ENCODE measurements around the gene CSMD2.

CSMD2 gene

GRCh38 chr1:33823830-33824229 is 341.2 kb downstream of the CSMD2 start:
- H3K4me3 ChIP-seq (ENCODE audit: low read depth, low read length) = no peak overlapping the region
- TF ChIP-seq, protein P1, sequence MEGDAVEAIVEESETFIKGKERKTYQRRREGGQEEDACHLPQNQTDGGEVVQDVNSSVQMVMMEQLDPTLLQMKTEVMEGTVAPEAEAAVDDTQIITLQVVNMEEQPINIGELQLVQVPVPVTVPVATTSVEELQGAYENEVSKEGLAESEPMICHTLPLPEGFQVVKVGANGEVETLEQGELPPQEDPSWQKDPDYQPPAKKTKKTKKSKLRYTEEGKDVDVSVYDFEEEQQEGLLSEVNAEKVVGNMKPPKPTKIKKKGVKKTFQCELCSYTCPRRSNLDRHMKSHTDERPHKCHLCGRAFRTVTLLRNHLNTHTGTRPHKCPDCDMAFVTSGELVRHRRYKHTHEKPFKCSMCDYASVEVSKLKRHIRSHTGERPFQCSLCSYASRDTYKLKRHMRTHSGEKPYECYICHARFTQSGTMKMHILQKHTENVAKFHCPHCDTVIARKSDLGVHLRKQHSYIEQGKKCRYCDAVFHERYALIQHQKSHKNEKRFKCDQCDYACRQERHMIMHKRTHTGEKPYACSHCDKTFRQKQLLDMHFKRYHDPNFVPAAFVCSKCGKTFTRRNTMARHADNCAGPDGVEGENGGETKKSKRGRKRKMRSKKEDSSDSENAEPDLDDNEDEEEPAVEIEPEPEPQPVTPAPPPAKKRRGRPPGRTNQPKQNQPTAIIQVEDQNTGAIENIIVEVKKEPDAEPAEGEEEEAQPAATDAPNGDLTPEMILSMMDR (IDR thresholded peaks at IDR 0.05; ENCODE audit: low read depth, low read length) = no peak

GRCh38 chr1:33823401-33823800 is 341.6 kb downstream of the CSMD2 start:
- no peak overlapping the region for H3K4me3 ChIP-seq (ENCODE audit: low read depth, low read length)
- TF ChIP-seq, protein P1 (IDR thresholded peaks at IDR 0.05; ENCODE audit: low read depth, low read length) = no peak

- no peak overlapping the region for H3K4me3 ChIP-seq (ENCODE audit: low read depth, low read length)
- TF ChIP-seq, protein P1 (IDR thresholded peaks at IDR 0.05; ENCODE audit: low read depth, low read length) = no peak
These were observed 342.6 kb downstream of the CSMD2 start for GRCh38 chr1:33822396-33822795.

GRCh38 chr1:33821291-33821690 is 343.7 kb downstream of the CSMD2 start:
- H3K4me3 ChIP-seq (ENCODE audit: low read depth, low read length) = no peak overlapping the region
- TF ChIP-seq, protein P1 (IDR thresholded peaks at IDR 0.05; ENCODE audit: low read depth, low read length) = no peak

- TF ChIP-seq, protein P1 (IDR thresholded peaks at IDR 0.05; ENCODE audit: low read depth, low read length) = no peak
- no peak overlapping the region for H3K4me3 ChIP-seq (ENCODE audit: low read depth, low read length)
These were observed 344.2 kb downstream of the CSMD2 start for GRCh38 chr1:33820804-33821203.

- H3K4me3 ChIP-seq (ENCODE audit: low read depth, low read length) = no peak overlapping the region
- TF ChIP-seq, protein P1 (IDR thresholded peaks at IDR 0.05; ENCODE audit: low read depth, low read length) = no peak
These were observed 345.1 kb downstream of the CSMD2 start for GRCh38 chr1:33819913-33820311.

DNA sequence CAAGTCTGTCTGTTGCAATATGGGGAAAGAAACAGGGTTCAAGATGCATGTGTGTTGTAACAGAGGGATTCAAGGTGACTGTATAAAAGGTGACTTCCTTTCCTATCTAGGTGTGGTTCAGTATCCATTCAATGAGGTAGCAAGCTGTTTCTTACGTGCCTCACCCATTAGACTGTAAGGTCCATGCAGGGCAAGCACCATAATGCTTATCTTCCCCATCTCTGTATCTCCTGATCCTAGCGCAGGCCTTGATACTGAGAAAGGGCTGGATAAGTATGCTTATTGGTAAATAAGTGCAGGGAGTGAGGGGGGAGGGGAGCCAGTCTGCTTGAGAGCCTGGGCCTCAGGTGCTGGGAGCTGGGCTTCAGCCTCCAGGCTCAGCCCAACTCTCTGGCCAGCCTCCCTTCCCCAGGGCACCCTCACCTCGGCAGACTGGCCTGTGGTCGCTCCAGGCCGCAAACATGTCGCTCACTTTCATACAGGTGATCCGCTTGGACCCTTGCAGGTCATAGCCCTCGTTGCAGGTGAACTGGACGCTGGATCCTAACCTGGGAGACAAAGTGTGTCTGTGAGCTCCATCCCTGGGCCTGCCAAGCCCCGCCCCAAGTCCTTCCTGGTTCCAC is 345.6 kb downstream of the CSMD2 start:
- H3K4me3 ChIP-seq (ENCODE audit: low read depth, low read length) = no peak overlapping the region
- TF ChIP-seq, protein P1 (IDR thresholded peaks at IDR 0.05; ENCODE audit: low read depth, low read length) = no peak

All from WI38 (cell line).